Stimulated activated CD4-positive, alpha-beta T cell treated with anti-CD3 and anti-CD28 coated beads, Interleukin-1b, Interleukin-23, amount 100 ng/mL, for 48 hours (primary cell): ENCODE data around the gene KRTAP20-4.

ENCODE experiments used
- DNase-seq: peaks from one replicate; pipeline ENCODE4 v3.0.0-alpha.2; 2020

The KRTAP20-4 gene

GRCh38 chr21:30668776-30669175 is 48.3 kb downstream of the KRTAP20-4 start:
- no peak for DNase-seq
